Endothelial cell of umbilical vein (primary cell): ENCODE measurements around the gene B3GALT6. TPM values are rescaled to one million over a fixed set of nuclear protein-coding genes. Genes with fewer than 3 reads are reported as not detected.

Source experiments
- BruUV-seq: library from RNA; stranded (reverse); fragments of 400-500 nt; replicated peaks from 2 replicates; lab custom pipeline; 2021; lab: Mats Ljungman, UMichigan
- CTCF ChIA-PET: fragments of 300-600, 350-600 bp; sonication (Branson Sonifier 250); formaldehyde crosslinking; loops from one replicate; lab custom pipeline; 2021; ENCODE audit warnings: antibody characterized with exemption, inconsistent platforms; lab: Charles Lee
- POLR2A ChIA-PET: fragments of 300-600, 350-600 bp; sonication (Branson Sonifier 250); formaldehyde crosslinking; loops from one replicate; lab custom pipeline; 2021; ENCODE audit warnings: antibody characterized with exemption, inconsistent platforms; lab: Charles Lee
- DNase-seq: peaks from one replicate; pipeline ENCODE4 v3.0.0-alpha.2; 2011; ENCODE audit warnings: low read depth, low spot score
- FAIRE-seq: peaks from 2 replicates; lab custom pipeline; 2011; peaks lifted over from hg19 to GRCh38; lab: Jason Lieb, UNC
- H2AFZ ChIP-seq: 2 replicates; pipeline ENCODE4 v1.6.0; 2012; ENCODE audit warnings: low read depth, low read length, control low read depth, inconsistent platforms
- H3K27ac ChIP-seq: 2 replicates; pipeline ENCODE4 v1.5.1; 2011; ENCODE audit warnings: low read depth, mild to moderate bottlenecking, control low read depth, low read length, moderate library complexity; ENCODE audit not compliant: insufficient read depth
- H3K27me3 ChIP-seq, 2 experiments: 2 replicates each; pipeline versions ENCODE4 v1.6.0 to v1.6.1; 2011; ENCODE audit warnings: low read length in 2 of 2, mixed read lengths in 1 of 2; ENCODE audit not compliant: control insufficient read depth in 2 of 2, insufficient read depth in 2 of 2
- H3K36me3 ChIP-seq, 2 experiments: 2 replicates in 1 of 2; 3 replicates in 1 of 2; pipeline ENCODE4 v1.5.1; 2011; ENCODE audit warnings: low read length in 2 of 2, mild to moderate bottlenecking in 1 of 2, moderate library complexity in 1 of 2; ENCODE audit not compliant: control insufficient read depth in 2 of 2, insufficient read depth in 2 of 2; ENCODE audit errors: extremely low read depth in 1 of 2
- H3K4me1 ChIP-seq: 3 replicates; pipeline ENCODE4 v1.5.1; 2011; ENCODE audit warnings: mild to moderate bottlenecking, low read length; ENCODE audit not compliant: control insufficient read depth, insufficient read depth; ENCODE audit errors: extremely low read depth
- H3K4me2 ChIP-seq: 2 replicates; pipeline ENCODE4 v1.6.1; 2011; ENCODE audit warnings: low read length, control low read depth, mixed read lengths; ENCODE audit not compliant: insufficient read depth
- H3K4me3 ChIP-seq, 3 experiments: fragments of 200-600 bp in 1 of 3; sonication (generic), shearing (Covaris generic) in 1 of 3; replicated peaks in 1 of 3; 2 replicates each; pipeline ENCODE4 v1.5.1; 2011 to 2016; ENCODE audit warnings: control low read depth in 3 of 3, low read length in 3 of 3, mild to moderate bottlenecking in 2 of 3, inconsistent platforms in 1 of 3, low read depth in 1 of 3, moderate library complexity in 1 of 3; ENCODE audit not compliant: insufficient read depth in 1 of 3
- H3K79me2 ChIP-seq: 2 replicates; pipeline ENCODE4 v1.6.0; 2012; ENCODE audit warnings: low read length, inconsistent platforms; ENCODE audit not compliant: control insufficient read depth, insufficient read depth
- H3K9ac ChIP-seq: replicated peaks from 2 replicates; pipeline ENCODE3; 2011; ENCODE audit warnings: low read length, control low read depth; ENCODE audit not compliant: insufficient read depth; ENCODE audit errors: extremely low read depth
- H3K9me1 ChIP-seq: replicated peaks from 3 replicates; pipeline ENCODE4 v1.6.0; 2011; ENCODE audit warnings: mild to moderate bottlenecking, low read length; ENCODE audit not compliant: control insufficient read depth, insufficient read depth; ENCODE audit errors: extremely low read depth
- H3K9me3 ChIP-seq: replicated peaks from 2 replicates; pipeline ENCODE4 v1.5.1; 2012; ENCODE audit warnings: low read length, inconsistent platforms; ENCODE audit not compliant: control insufficient read depth, insufficient read depth
- H4K20me1 ChIP-seq: replicated peaks from 2 replicates; pipeline ENCODE3; 2011; ENCODE audit warnings: mild to moderate bottlenecking, low read length; ENCODE audit not compliant: control insufficient read depth, insufficient read depth; ENCODE audit errors: extremely low read depth
- CTCF ChIP-seq, 2 donors: IDR thresholded peaks; 1 replicate in 1 of 2; 2 replicates in 1 of 2; pipeline ENCODE4 v1.5.1; 2011; ENCODE audit warnings: low read length in 2 of 2, mild to moderate bottlenecking in 2 of 2, moderate library complexity in 2 of 2, control low read depth in 1 of 2, inconsistent platforms in 1 of 2, low read depth in 1 of 2; ENCODE audit not compliant: insufficient read depth in 1 of 2; ENCODE audit errors: extremely low read depth in 1 of 2
- EZH2 ChIP-seq: IDR thresholded peaks from 2 replicates; pipeline ENCODE4 v1.6.1; 2012; ENCODE audit warnings: borderline replicate concordance, low read depth, mild to moderate bottlenecking, moderate library complexity, low read length, inconsistent platforms; ENCODE audit not compliant: severe bottlenecking
- FOS ChIP-seq: IDR thresholded peaks from 2 replicates; pipeline ENCODE4 v1.6.1; 2011; ENCODE audit warnings: mild to moderate bottlenecking, low read length, moderate library complexity, borderline replicate concordance; ENCODE audit not compliant: insufficient read depth
- GATA2 ChIP-seq: IDR thresholded peaks from 2 replicates; pipeline ENCODE4 v1.7.0; 2011; ENCODE audit warnings: low read depth, mild to moderate bottlenecking, moderate library complexity, mixed read lengths, low read length; ENCODE audit not compliant: insufficient read length, insufficient read depth
- JUN ChIP-seq: IDR thresholded peaks from 2 replicates; pipeline ENCODE4 v1.6.1; 2011; ENCODE audit warnings: borderline replicate concordance, low read depth; ENCODE audit not compliant: insufficient read length, insufficient read depth
- MYC ChIP-seq: IDR thresholded peaks from one replicate; pipeline ENCODE4 v1.6.1; 2011; ENCODE audit warnings: mild to moderate bottlenecking, low read depth, low read length
- POLR2A ChIP-seq: IDR thresholded peaks from 2 replicates; pipeline ENCODE4 v1.6.1; 2012; ENCODE audit warnings: low read depth, mild to moderate bottlenecking, control low read depth, low read length
- POLR2AphosphoS5 ChIP-seq: IDR thresholded peaks from 2 replicates; pipeline ENCODE4 v1.6.1; 2012; ENCODE audit warnings: low read depth, mild to moderate bottlenecking, control low read depth, low read length, moderate library complexity; ENCODE audit not compliant: insufficient read depth
- dilution Hi-C: fragments of 300-500 bp; cut with MboI; formaldehyde crosslinking; loops from one replicate; pipeline ENCODE4 v1.15.0; 2019; ENCODE audit warnings: low sequenced_read_pairs; ENCODE audit not compliant: extremely low pct_ligation_motif_present
- intact Hi-C: fragments of 100-400 bp; cut with micrococcal nuclease; formaldehyde crosslinking; loops from one replicate; pipeline ENCODE4 v1.10.0; 2022
- polyA plus RNA-seq, 4 experiments: library from polyadenylated mRNA; depleted of rRNA in 3 of 4; stranded (reverse) in 3 of 4; unstranded in 1 of 4; fragments of >200 nt; gene quantifications; 2 replicates each; pipeline versions ENCODE4 v1.2.1 to v1.2.3, GENCODE V29; 2011 to 2012; ENCODE audit warnings: missing spikeins in 1 of 4
- total RNA-seq: library from RNA; stranded (reverse); gene quantifications from 2 replicates; pipeline ENCODE4 v1.2.3, GENCODE V29; 2021
- TF ChIP-seq, protein P1 (sequence below): IDR thresholded peaks from 2 replicates; pipeline ENCODE4 v1.6.1; 2011; ENCODE audit not compliant: insufficient read depth, insufficient read length

B3GALT6 gene
- total and polyA plus RNA-seq, 2 donors (not counting 3 experiments of a cell fraction or from before 2014, with no cell fraction given) = 24.6 to 34.1 TPM

- Histone ChIP-seq H3K4me2 (no peak overlapping the region), H3K9me1 (no peaks in the 10 kb centered on the region), H3K27me3 (no peaks in the 10 kb centered on the region), H3K79me2 (no peaks in the 10 kb centered on the region), H2AFZ (no peak overlapping the region), H4K20me1 (no peaks in the 10 kb centered on the region), H3K4me1 (peaks cover 8% of the 10 kb centered on the region), H3K9ac (no peak overlapping the region), H3K4me3 (no peak overlapping the region), H3K36me3 (no peaks in the 10 kb centered on the region), H3K9me3 (no peaks in the 10 kb centered on the region), H3K27ac (no peak overlapping the region)
- FAIRE-seq (no peak), DNase-seq (no peak)
- POLR2A ChIA-PET = no interaction called here
- CTCF ChIA-PET = interaction anchor here (1.3 to 1.4 kb wide), 2 partner anchors 12 to 13 kb away, joined by 4 to 7 read pairs; no protein-coding TSS in a partner anchor
- dilution Hi-C loops (no loop called here), intact Hi-C loops (no loop called here)
- no peak for TF ChIP-seq CTCF (IDR thresholded peaks at IDR 0.05; ENCODE audit: extremely low read depth in 1 of 2, insufficient read depth in 1 of 2, low read depth in 1 of 2, low read length in 2 of 2)
- TF ChIP-seq MYC = no peak
- TF ChIP-seq POLR2AphosphoS5 = no peak
- TF ChIP-seq EZH2 = no peak
- no peak for TF ChIP-seq POLR2A
- no peak for TF ChIP-seq GATA2
- no peak for TF ChIP-seq FOS
- TF ChIP-seq, protein P1, sequence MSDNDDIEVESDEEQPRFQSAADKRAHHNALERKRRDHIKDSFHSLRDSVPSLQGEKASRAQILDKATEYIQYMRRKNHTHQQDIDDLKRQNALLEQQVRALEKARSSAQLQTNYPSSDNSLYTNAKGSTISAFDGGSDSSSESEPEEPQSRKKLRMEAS = no peak
- TF ChIP-seq JUN = no peak
- BruUV-seq = no TSS peak
Observed at GRCh38 chr1:1278620-1279019, 46.6 kb downstream of the B3GALT6 start.
